ENCODE results near the gene MND1.
"Not testable (repeated sequence)": the region's sequence is repeated elsewhere in the genome, so short reads cannot be mapped to it uniquely, and the experiment has no call there.

Gene MND1

GRCh38 chr4:153403726-153404125 lies 59.2 kb downstream of the MND1 start:
- no peak for DNase-seq (ENCODE audit: low spot score)

- no peak for DNase-seq (ENCODE audit: low spot score)
Observed at GRCh38 chr4:153407906-153408305, 63.4 kb downstream of the MND1 start.

GRCh38 chr4:153408932-153409331 lies 64.4 kb downstream of the MND1 start:
- no peak for DNase-seq (ENCODE audit: low spot score)

- DNase-seq (ENCODE audit: low spot score), result no peak
Observed at GRCh38 chr4:153409412-153409811, 64.9 kb downstream of the MND1 start.

GRCh38 chr4:153409924-153410501 lies 65.5 kb downstream of the MND1 start:
- DNase-seq (ENCODE audit: low spot score), result no peak

GRCh38 chr4:153413842-153414241 lies 69.4 kb downstream of the MND1 start:
- no peak for DNase-seq (ENCODE audit: low spot score)

- DNase-seq (ENCODE audit: low spot score), result not testable (repeated sequence)
Observed at GRCh38 chr4:153416456-153416855, 72.0 kb downstream of the MND1 start.

GRCh38 chr4:153418121-153418520 lies 73.6 kb downstream of the MND1 start:
- DNase-seq (ENCODE audit: low spot score), result no peak

GRCh38 chr4:153418558-153418957 lies 74.1 kb downstream of the MND1 start:
- no peak for DNase-seq (ENCODE audit: low spot score)

- DNase-seq (ENCODE audit: low spot score), result no peak
Observed at GRCh38 chr4:153419029-153419428, 74.5 kb downstream of the MND1 start.

GRCh38 chr4:153419673-153420278 lies 75.3 kb downstream of the MND1 start:
- DNase-seq (ENCODE audit: low spot score), result no peak

- DNase-seq (ENCODE audit: low spot score), result no peak
Observed at GRCh38 chr4:153420361-153420760, 75.9 kb downstream of the MND1 start.

- peak; percentile 57 for DNase-seq (ENCODE audit: low spot score)
Observed at GRCh38 chr4:153421941-153422340, 77.5 kb downstream of the MND1 start.

GRCh38 chr4:153426207-153426885 lies 81.9 kb downstream of the MND1 start:
- DNase-seq (ENCODE audit: low spot score), result peak; percentile 89

- DNase-seq (ENCODE audit: low spot score), result peak; percentile 73
Observed at GRCh38 chr4:153427363-153428071, 83.0 kb downstream of the MND1 start.

GRCh38 chr4:153428941-153429475 lies 84.5 kb downstream of the MND1 start:
- peak; percentile 50 for DNase-seq (ENCODE audit: low spot score)

- peak; percentile 97 for DNase-seq (ENCODE audit: low spot score)
Observed at GRCh38 chr4:153432965-153433753, 88.7 kb downstream of the MND1 start.

GRCh38 chr4:153433754-153434105 lies 89.2 kb downstream of the MND1 start:
- no peak for DNase-seq (ENCODE audit: low spot score)

- no peak for DNase-seq (ENCODE audit: low spot score)
Observed at GRCh38 chr4:153434190-153434589, 89.7 kb downstream of the MND1 start.

- DNase-seq (ENCODE audit: low spot score), result peak; percentile 88
Observed at GRCh38 chr4:153438916-153439756, 94.6 kb downstream of the MND1 start.

GRCh38 chr4:153439831-153440230 lies 95.3 kb downstream of the MND1 start:
- DNase-seq (ENCODE audit: low spot score), result peak; percentile 57
